Osteoblast (primary cell): ENCODE results near the gene EGFR. TPM values are rescaled to one million over a fixed set of nuclear protein-coding genes. Genes with fewer than 3 reads are reported as not detected.

Experiments used
- DNase-seq: peaks from one replicate; pipeline ENCODE4 v3.0.0; 2011; ENCODE audit warnings: low spot score, mixed read lengths; ENCODE audit not compliant: insufficient read length; ENCODE audit errors: missing footprints
- H2AFZ ChIP-seq: 2 replicates; pipeline ENCODE4 v1.6.0; 2011; ENCODE audit warnings: mild to moderate bottlenecking, low read length
- H3K27ac ChIP-seq: 2 replicates; pipeline ENCODE4 v1.5.1; 2011; ENCODE audit warnings: mild to moderate bottlenecking, low read depth, low read length, moderate library complexity
- H3K27me3 ChIP-seq: 2 replicates; pipeline ENCODE4 v1.6.0; 2012; ENCODE audit warnings: mild to moderate bottlenecking, control low read depth, inconsistent platforms, low read length, moderate library complexity; ENCODE audit not compliant: insufficient read depth
- H3K36me3 ChIP-seq: 2 replicates; pipeline ENCODE4 v1.5.1; 2011; ENCODE audit warnings: mild to moderate bottlenecking, low read length, control low read depth, moderate library complexity; ENCODE audit not compliant: insufficient read depth
- H3K4me1 ChIP-seq: 2 replicates; pipeline ENCODE4 v1.5.1; 2011; ENCODE audit warnings: mild to moderate bottlenecking, low read length, control low read depth, moderate library complexity; ENCODE audit not compliant: insufficient read depth
- H3K4me2 ChIP-seq: 2 replicates; pipeline ENCODE4 v1.6.0; 2011; ENCODE audit warnings: mild to moderate bottlenecking, low read length; ENCODE audit not compliant: insufficient read depth
- H3K4me3 ChIP-seq: fragments of 200-600 bp; sonication (generic); 3 replicates; pipeline ENCODE4 v1.5.1; 2012; ENCODE audit warnings: mild to moderate bottlenecking, low read length, inconsistent platforms; ENCODE audit not compliant: insufficient read depth
- H3K79me2 ChIP-seq: 2 replicates; pipeline ENCODE4 v1.6.0; 2012; ENCODE audit warnings: mild to moderate bottlenecking, low read length, control low read depth, inconsistent platforms; ENCODE audit not compliant: insufficient read depth
- H3K9me3 ChIP-seq: 2 replicates; pipeline ENCODE4 v1.5.1; 2011; ENCODE audit warnings: low read depth, low read length, control low read depth
- H4K20me1 ChIP-seq: 2 replicates; pipeline ENCODE4 v1.6.0; 2012; ENCODE audit warnings: mild to moderate bottlenecking, low read length, control low read depth; ENCODE audit not compliant: insufficient read depth
- CTCF ChIP-seq: IDR thresholded peaks from 2 replicates; pipeline ENCODE4 v1.5.1; 2011; ENCODE audit warnings: mild to moderate bottlenecking, low read depth, low read length, moderate library complexity; ENCODE audit errors: extremely low read depth
- total RNA-seq: library from RNA; depleted of rRNA; stranded (reverse); fragments of >200 nt; gene quantifications from 2 replicates; pipeline ENCODE4 v1.2.3, GENCODE V29; 2012

EGFR gene
- total RNA-seq, 1 donor: 104 TPM

GRCh38 chr7:54986716-54987115 lies 32.1 kb upstream of the EGFR start:
- no peak overlapping the region for H3K4me2 ChIP-seq
- H3K79me2 ChIP-seq: no peaks in the 10 kb centered on the region
- no peaks in the 10 kb centered on the region for H4K20me1 ChIP-seq
- no peak overlapping the region for H3K4me3 ChIP-seq
- TF ChIP-seq CTCF: no peak
- no peak overlapping the region for H3K27ac ChIP-seq
- H3K9me3 ChIP-seq: no peaks in the 10 kb centered on the region
- H3K27me3 ChIP-seq: no peaks in the 10 kb centered on the region
- no peak for DNase-seq
- H3K36me3 ChIP-seq: no peaks in the 10 kb centered on the region
- H3K4me1 ChIP-seq: peaks cover 19% of the 10 kb centered on the region
- no peak overlapping the region for H2AFZ ChIP-seq

- Histone ChIP-seq H3K27me3 (no peaks in the 10 kb centered on the region), H4K20me1 (no peaks in the 10 kb centered on the region), H3K36me3 (no peaks in the 10 kb centered on the region), H2AFZ (peak overlapping the region; percentile 44), H3K9me3 (no peaks in the 10 kb centered on the region), H3K4me3 (no peak overlapping the region), H3K27ac (no peak overlapping the region), H3K4me2 (no peak overlapping the region), H3K4me1 (peaks cover 22% of the 10 kb centered on the region), H3K79me2 (no peaks in the 10 kb centered on the region)
- DNase-seq: no peak
- no peak for TF ChIP-seq CTCF
Observed at GRCh38 chr7:54987772-54988171, 31.0 kb upstream of the EGFR start.

- Histone ChIP-seq H2AFZ (no peak overlapping the region), H3K27ac (no peak overlapping the region), H3K4me2 (no peak overlapping the region), H3K4me1 (peaks cover 28% of the 10 kb centered on the region), H3K27me3 (no peaks in the 10 kb centered on the region), H4K20me1 (no peaks in the 10 kb centered on the region), H3K4me3 (no peak overlapping the region), H3K36me3 (no peaks in the 10 kb centered on the region), H3K9me3 (no peaks in the 10 kb centered on the region), H3K79me2 (no peaks in the 10 kb centered on the region)
- TF ChIP-seq CTCF: no peak
- DNase-seq: no peak
Observed at GRCh38 chr7:54988516-54988915, 30.3 kb upstream of the EGFR start.

- Histone ChIP-seq H3K79me2 (no peaks in the 10 kb centered on the region), H3K4me2 (no peak overlapping the region), H3K27me3 (no peaks in the 10 kb centered on the region), H3K9me3 (no peaks in the 10 kb centered on the region), H4K20me1 (no peaks in the 10 kb centered on the region), H3K36me3 (no peaks in the 10 kb centered on the region), H3K4me1 (peaks cover 29% of the 10 kb centered on the region), H2AFZ (no peak overlapping the region), H3K4me3 (no peak overlapping the region), H3K27ac (no peak overlapping the region)
- no peak for TF ChIP-seq CTCF
- DNase-seq: no peak
Observed at GRCh38 chr7:54989453-54990225, 29.2 kb upstream of the EGFR start.
